Trophoblast cell (in vitro differentiated cells and primary cell): ENCODE data around the gene FBXO17.

Experiments used
- DNase-seq, 2 donors: peaks; one replicate each; pipeline ENCODE4 v3.0.0-alpha.2; 2016
- H2AFZ ChIP-seq: 2 replicates; pipeline ENCODE4 v1.6.1; 2013; ENCODE audit warnings: low read length, moderate library complexity, mild to moderate bottlenecking; ENCODE audit not compliant: insufficient read depth, poor library complexity
- H2AK5ac ChIP-seq: 2 replicates; pipeline ENCODE4 v1.6.1; 2013; ENCODE audit warnings: mild to moderate bottlenecking, low read length
- H2BK120ac ChIP-seq: 2 replicates; pipeline ENCODE4 v1.6.1; 2013; ENCODE audit warnings: low read length, mild to moderate bottlenecking, moderate library complexity; ENCODE audit not compliant: insufficient read depth, poor library complexity
- H2BK12ac ChIP-seq: 2 replicates; pipeline ENCODE4 v1.6.1; 2013; ENCODE audit warnings: mild to moderate bottlenecking, low read length, moderate library complexity
- H2BK5ac ChIP-seq: 2 replicates; pipeline ENCODE4 v1.6.1; 2013; ENCODE audit warnings: low read length, low read depth, moderate library complexity, mild to moderate bottlenecking; ENCODE audit not compliant: poor library complexity
- H3K14ac ChIP-seq: 2 replicates; pipeline ENCODE4 v1.6.1; 2013; ENCODE audit warnings: mild to moderate bottlenecking, low read length
- H3K18ac ChIP-seq: 2 replicates; pipeline ENCODE4 v1.6.1; 2013; ENCODE audit warnings: mild to moderate bottlenecking, low read length
- H3K23ac ChIP-seq: 2 replicates; pipeline ENCODE4 v1.6.1; 2013; ENCODE audit warnings: low read length
- H3K27ac ChIP-seq: 2 replicates; pipeline ENCODE4 v1.5.1; 2013; ENCODE audit warnings: low read depth, mild to moderate bottlenecking, inconsistent platforms, low read length, moderate library complexity
- H3K27me3 ChIP-seq: 2 replicates; pipeline ENCODE4 v1.6.1; 2013; ENCODE audit warnings: inconsistent platforms, mild to moderate bottlenecking, low read length, moderate library complexity; ENCODE audit not compliant: insufficient read depth
- H3K36me3 ChIP-seq, 2 experiments: 1 replicate in 1 of 2; 2 replicates in 1 of 2; pipeline ENCODE4 v1.6.1; 2013; ENCODE audit warnings: low read length in 2 of 2, mild to moderate bottlenecking in 2 of 2, moderate library complexity in 1 of 2; ENCODE audit not compliant: insufficient read depth in 2 of 2, control insufficient read depth in 1 of 2
- H3K4ac ChIP-seq: 2 replicates; pipeline ENCODE4 v1.6.1; 2013; ENCODE audit warnings: low read depth, mild to moderate bottlenecking, low read length, moderate library complexity
- H3K4me1 ChIP-seq, 2 experiments: 1 replicate in 1 of 2; 2 replicates in 1 of 2; pipeline ENCODE4 v1.6.1; 2013; ENCODE audit warnings: low read length in 2 of 2, mild to moderate bottlenecking in 2 of 2, moderate library complexity in 1 of 2; ENCODE audit not compliant: insufficient read depth in 2 of 2, control insufficient read depth in 1 of 2
- H3K4me2 ChIP-seq: 2 replicates; pipeline ENCODE4 v1.6.1; 2013; ENCODE audit warnings: inconsistent platforms, mild to moderate bottlenecking, low read length, moderate library complexity
- H3K4me3 ChIP-seq: 2 replicates; pipeline ENCODE4 v1.5.1; 2013; ENCODE audit warnings: mild to moderate bottlenecking, low read depth, low read length, inconsistent platforms
- H3K79me1 ChIP-seq: one replicate; pipeline ENCODE4 v1.6.1; 2013; ENCODE audit warnings: low read length
- H3K79me2 ChIP-seq: 2 replicates; pipeline ENCODE4 v1.6.1; 2013; ENCODE audit warnings: low read length, mild to moderate bottlenecking; ENCODE audit not compliant: control insufficient read depth, insufficient read depth, poor library complexity
- H3K9ac ChIP-seq: 2 replicates; pipeline ENCODE4 v1.6.1; 2013; ENCODE audit warnings: mild to moderate bottlenecking, low read length
- H3K9me3 ChIP-seq: 2 replicates; pipeline ENCODE4 v1.6.1; 2013; ENCODE audit warnings: low read depth, mild to moderate bottlenecking, control low read depth, inconsistent platforms, low read length; ENCODE audit not compliant: insufficient read depth
- H4K12ac ChIP-seq: 2 replicates; pipeline ENCODE4 v1.6.1; 2013; ENCODE audit warnings: low read depth, mild to moderate bottlenecking, low read length, moderate library complexity
- H4K8ac ChIP-seq: 2 replicates; pipeline ENCODE4 v1.6.1; 2013; ENCODE audit warnings: low read depth, mild to moderate bottlenecking, low read length, moderate library complexity
- H4K91ac ChIP-seq: one replicate; pipeline ENCODE4 v1.6.1; 2013; ENCODE audit warnings: low read depth, mild to moderate bottlenecking, low read length, moderate library complexity
- WGBS: extraction: QIAGEN DNeasy Blood & Tissue Kit; methylation state at CpG from one replicate; pipeline ENCODE4 v1.1.7; 2013; ENCODE audit warnings: missing lambda C conversion rate; ENCODE audit not compliant: insufficient read length, insufficient coverage; ENCODE audit errors: extremely low coverage; 5-methylcytosine and 5-hydroxymethylcytosine counted together

The FBXO17 gene

DNA sequence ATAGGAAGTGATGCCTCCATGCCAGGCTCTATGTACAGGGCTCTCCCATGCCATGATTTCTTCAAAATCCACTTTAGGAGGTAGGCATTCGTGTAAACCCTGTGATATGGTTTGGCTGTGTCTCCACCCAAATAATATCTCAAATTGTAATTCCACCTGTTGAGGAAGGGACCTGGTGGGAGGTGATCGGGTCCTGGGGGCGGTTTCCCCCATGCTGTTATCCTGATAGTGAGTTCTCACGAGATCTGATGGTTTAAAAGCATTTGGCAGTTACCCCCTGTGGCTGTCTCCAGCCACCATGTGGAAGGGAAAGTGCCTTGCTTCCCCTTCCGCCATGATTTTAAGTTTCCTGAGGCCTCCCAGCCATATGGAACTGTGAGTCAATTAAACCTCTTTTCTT lies 53.1 kb downstream of the FBXO17 start:
- DNase-seq = no peak
- no peaks in the 10 kb centered on the region for H3K4me1 ChIP-seq
- no peak overlapping the region for H3K4me3 ChIP-seq
- no peak overlapping the region for H3K9ac ChIP-seq
- no peak overlapping the region for H3K18ac ChIP-seq
- no peak overlapping the region for H3K4ac ChIP-seq
- H4K8ac ChIP-seq = no peak overlapping the region
- H3K23ac ChIP-seq = no peak overlapping the region
- no peaks in the 10 kb centered on the region for H3K9me3 ChIP-seq
- H3K27ac ChIP-seq = no peak overlapping the region
- H2AFZ ChIP-seq = no peak overlapping the region
- H3K79me1 ChIP-seq = no peaks in the 10 kb centered on the region
- H2BK12ac ChIP-seq = no peak overlapping the region
- H3K14ac ChIP-seq = no peak overlapping the region
- H3K36me3 ChIP-seq = peaks cover 26 to 40% of the 10 kb centered on the region in 2 experiments
- H3K27me3 ChIP-seq = no peaks in the 10 kb centered on the region
- no peak overlapping the region for H4K91ac ChIP-seq
- H3K79me2 ChIP-seq = no peaks in the 10 kb centered on the region
- H3K4me2 ChIP-seq = no peak overlapping the region
- WGBS = no CpG with 5 or more reads among the region's 5 CpGs
- H4K12ac ChIP-seq = no peak overlapping the region
- no peak overlapping the region for H2BK120ac ChIP-seq
- no peak overlapping the region for H2AK5ac ChIP-seq
- no peak overlapping the region for H2BK5ac ChIP-seq

DNA sequence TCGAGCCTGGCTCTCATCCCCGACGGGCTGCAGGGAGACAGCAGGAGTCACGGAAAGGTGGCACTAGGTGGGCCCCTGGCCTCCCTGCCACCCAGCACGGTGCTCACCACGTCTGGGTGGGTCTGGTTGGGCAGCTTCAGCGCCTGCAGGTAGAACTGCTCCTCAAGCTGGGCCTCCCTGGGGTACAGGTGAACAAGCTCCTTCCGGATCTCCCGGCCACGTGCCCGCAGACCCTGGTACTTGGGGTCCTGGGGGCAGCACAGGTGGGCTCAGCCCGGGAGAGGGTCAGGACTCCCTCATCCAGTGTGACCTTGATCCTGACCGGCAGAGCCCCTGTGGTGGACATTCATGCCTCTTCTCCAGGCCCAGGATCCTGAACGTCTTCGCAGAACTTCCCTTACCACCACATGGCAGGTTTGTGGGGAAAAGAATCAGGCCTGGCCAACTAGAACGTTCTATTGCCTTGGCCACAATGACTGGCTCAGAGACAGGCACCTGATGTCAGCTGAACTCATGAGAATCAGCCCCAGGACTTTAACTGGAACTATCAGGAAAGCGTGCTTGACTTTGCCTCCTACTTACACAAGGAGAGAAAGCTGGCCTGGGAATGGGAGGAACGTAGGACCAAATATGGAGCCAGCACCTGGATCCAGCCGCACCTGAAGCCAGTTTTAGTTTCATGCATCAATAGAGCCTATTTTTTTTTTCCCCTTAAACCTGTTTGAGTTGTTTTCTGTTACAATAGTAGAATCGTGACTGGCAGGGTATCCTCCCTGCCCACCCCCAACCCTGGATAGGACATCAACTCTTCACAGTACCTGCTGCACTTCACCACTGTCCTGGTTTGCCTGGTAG lies 53.9 kb downstream of the FBXO17 start:
- no peaks in the 10 kb centered on the region for H3K9me3 ChIP-seq
- no peak overlapping the region for H3K23ac ChIP-seq
- no peak overlapping the region for H3K4me3 ChIP-seq
- no peak overlapping the region for H3K14ac ChIP-seq
- H2BK12ac ChIP-seq = no peak overlapping the region
- no peak overlapping the region for H2AK5ac ChIP-seq
- H2AFZ ChIP-seq = no peak overlapping the region
- no peak overlapping the region for H2BK5ac ChIP-seq
- no peak overlapping the region for H3K4ac ChIP-seq
- H3K4me2 ChIP-seq = no peak overlapping the region
- DNase-seq = no peak
- no peak overlapping the region for H3K9ac ChIP-seq
- no peak overlapping the region for H3K18ac ChIP-seq
- no CpG with 5 or more reads among the region's 20 CpGs for WGBS
- H2BK120ac ChIP-seq = no peak overlapping the region
- no peak overlapping the region for H4K8ac ChIP-seq
- no peaks in the 10 kb centered on the region for H3K79me2 ChIP-seq
- no peak overlapping the region for H4K12ac ChIP-seq
- no peaks in the 10 kb centered on the region for H3K79me1 ChIP-seq
- H4K91ac ChIP-seq = no peak overlapping the region
- H3K27ac ChIP-seq = no peak overlapping the region
- no peaks in the 10 kb centered on the region for H3K27me3 ChIP-seq
- H3K36me3 ChIP-seq = peaks cover 26 to 40% of the 10 kb centered on the region in 2 experiments
- H3K4me1 ChIP-seq = no peaks in the 10 kb centered on the region

DNA sequence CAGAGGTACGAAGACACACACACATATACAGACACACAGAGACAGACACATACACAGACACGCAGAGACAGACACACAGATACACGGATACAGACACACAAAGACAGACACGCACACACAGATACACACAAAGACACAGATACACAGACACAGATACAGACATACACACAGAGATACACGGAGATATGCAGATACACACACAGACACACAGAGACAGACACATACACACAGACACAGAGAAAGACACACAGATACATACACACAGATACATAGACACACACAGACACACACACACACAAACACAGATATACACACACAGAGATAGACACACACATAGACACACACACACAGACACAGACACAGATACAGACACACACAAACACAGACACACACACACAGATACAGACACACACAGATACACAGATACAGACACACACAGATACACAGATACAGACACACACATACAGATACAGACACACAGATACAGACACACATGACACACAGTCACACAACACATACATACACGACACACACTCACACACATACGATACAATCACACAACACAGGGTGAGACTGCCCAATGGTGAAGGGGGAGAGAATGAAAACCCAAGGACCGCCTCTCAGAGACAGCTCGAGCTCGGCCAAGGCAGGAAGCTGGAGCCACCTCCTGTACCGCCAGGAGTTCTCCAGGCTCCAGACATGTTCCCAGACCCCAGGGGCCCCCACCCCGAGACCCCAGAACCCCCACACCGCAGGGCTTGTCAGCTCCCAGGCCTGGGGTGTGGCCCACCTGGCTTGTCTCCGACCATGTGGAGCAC lies 54.7 kb downstream of the FBXO17 start:
- WGBS = no CpG with 5 or more reads among the region's 14 CpGs
- H2BK12ac ChIP-seq = no peak overlapping the region

DNA sequence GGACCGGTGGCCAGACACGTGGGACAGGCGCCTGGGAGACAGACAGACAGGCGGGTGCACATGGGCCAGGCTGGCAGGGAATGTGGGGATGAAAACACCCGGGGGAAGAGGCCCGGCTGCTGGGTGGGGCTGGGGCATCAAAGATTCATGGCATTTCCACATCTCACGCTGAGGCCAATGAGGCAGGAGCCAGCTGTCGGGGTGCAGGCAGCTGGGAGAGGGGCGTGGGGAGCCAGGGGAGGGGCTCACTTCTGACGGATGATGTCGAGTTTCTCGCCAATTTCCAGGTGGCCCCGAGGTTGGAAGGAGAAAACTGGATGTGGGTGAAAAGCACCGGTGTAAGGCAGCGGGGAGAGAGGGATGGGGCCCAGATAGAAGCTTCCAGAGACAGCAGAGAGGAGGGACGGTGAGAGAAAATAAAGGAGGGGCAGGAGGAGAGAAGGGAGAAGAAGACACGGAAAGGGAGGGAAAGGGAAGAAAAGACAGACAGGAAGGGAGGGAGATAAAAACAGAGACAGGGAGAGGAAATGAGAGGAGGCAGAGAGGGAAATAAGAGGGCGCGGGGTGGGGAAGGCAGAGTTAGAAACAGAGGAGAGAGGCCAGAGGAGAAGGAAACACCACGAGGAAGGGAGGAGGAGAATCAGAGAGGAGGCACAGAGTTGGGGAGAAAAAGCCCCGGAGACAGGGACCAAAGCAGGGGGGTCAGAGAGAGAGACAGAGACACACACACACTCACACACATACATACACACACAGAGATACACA lies 55.5 kb downstream of the FBXO17 start:
- H3K36me3 ChIP-seq = peaks cover 14 to 33% of the 10 kb centered on the region in 2 experiments
- H3K4me2 ChIP-seq = no peak overlapping the region
- H3K14ac ChIP-seq = no peak overlapping the region
- DNase-seq = no peak
- no peak overlapping the region for H2BK120ac ChIP-seq
- no peak overlapping the region for H4K8ac ChIP-seq
- H4K91ac ChIP-seq = no peak overlapping the region
- no peak overlapping the region for H2AFZ ChIP-seq
- H3K4me3 ChIP-seq = no peak overlapping the region
- no peak overlapping the region for H3K23ac ChIP-seq
- no peak overlapping the region for H3K9ac ChIP-seq
- no peak overlapping the region for H2AK5ac ChIP-seq
- no peaks in the 10 kb centered on the region for H3K27me3 ChIP-seq
- H3K79me1 ChIP-seq = no peaks in the 10 kb centered on the region
- no peak overlapping the region for H4K12ac ChIP-seq
- no CpG with 5 or more reads among the region's 21 CpGs for WGBS
- H3K18ac ChIP-seq = no peak overlapping the region
- H2BK12ac ChIP-seq = no peak overlapping the region
- H3K4me1 ChIP-seq = no peaks in the 10 kb centered on the region
- H3K4ac ChIP-seq = no peak overlapping the region
- no peak overlapping the region for H3K27ac ChIP-seq
- H3K79me2 ChIP-seq = no peaks in the 10 kb centered on the region
- H3K9me3 ChIP-seq = no peaks in the 10 kb centered on the region
- no peak overlapping the region for H2BK5ac ChIP-seq

More for the DNA sequence above, 54.7 kb downstream of the FBXO17 start:
- no peaks in the 10 kb centered on the region for H3K27me3 ChIP-seq
- no peak overlapping the region for H3K27ac ChIP-seq
- no peak overlapping the region for H3K4me2 ChIP-seq
- no peak overlapping the region for H3K9ac ChIP-seq
- H3K79me2 ChIP-seq = no peaks in the 10 kb centered on the region
- H2AFZ ChIP-seq = no peak overlapping the region
- no peak overlapping the region for H3K14ac ChIP-seq
- no peak overlapping the region for H4K8ac ChIP-seq
- no peak overlapping the region for H3K23ac ChIP-seq
- DNase-seq = no peak
- H3K9me3 ChIP-seq = no peaks in the 10 kb centered on the region
- H4K91ac ChIP-seq = no peak overlapping the region
- no peak overlapping the region for H2BK120ac ChIP-seq
- no peak overlapping the region for H3K4ac ChIP-seq
- H3K18ac ChIP-seq = no peak overlapping the region
- H4K12ac ChIP-seq = no peak overlapping the region
- no peaks in the 10 kb centered on the region for H3K79me1 ChIP-seq
- peaks cover 21 to 37% of the 10 kb centered on the region in 2 experiments for H3K36me3 ChIP-seq
- no peaks in the 10 kb centered on the region for H3K4me1 ChIP-seq
- no peak overlapping the region for H2AK5ac ChIP-seq
- no peak overlapping the region for H3K4me3 ChIP-seq
- no peak overlapping the region for H2BK5ac ChIP-seq
